Stimulated activated CD4-positive, alpha-beta T cell treated with anti-CD3 and anti-CD28 coated beads, TNF-alpha, amount 100 ng/mL, for 24 hours (primary cell): ENCODE results near the gene RSKR.
"Not testable (repeated sequence)": the region's sequence is repeated elsewhere in the genome, so short reads cannot be mapped to it uniquely, and the experiment has no call there.

Experiments
- DNase-seq, 3 experiments: peaks; one replicate each; pipeline ENCODE4 v3.0.0-alpha.2; 2020; ENCODE audit warnings: low read depth in 3 of 3

RSKR gene

DNA sequence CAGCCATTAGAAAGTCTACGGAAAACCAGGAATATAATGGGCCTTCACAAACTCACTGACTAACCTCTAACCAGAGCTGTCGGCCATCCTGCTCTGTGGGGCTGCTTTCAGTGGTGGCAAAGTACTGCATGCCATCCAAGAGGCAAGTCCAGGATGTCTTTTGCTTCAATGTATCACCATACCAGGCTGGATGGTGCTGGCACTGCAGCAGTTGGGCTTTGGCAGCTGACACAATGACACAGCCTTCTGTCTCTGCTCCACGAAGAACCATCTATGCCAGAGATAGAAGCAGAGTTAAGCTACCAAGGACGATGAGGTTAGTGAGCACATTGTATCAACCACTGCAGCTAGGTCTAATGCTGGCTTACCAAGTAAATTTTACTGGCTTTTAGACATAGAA, 9.7 kb upstream of the RSKR start:
- DNase-seq: no peak

DNA sequence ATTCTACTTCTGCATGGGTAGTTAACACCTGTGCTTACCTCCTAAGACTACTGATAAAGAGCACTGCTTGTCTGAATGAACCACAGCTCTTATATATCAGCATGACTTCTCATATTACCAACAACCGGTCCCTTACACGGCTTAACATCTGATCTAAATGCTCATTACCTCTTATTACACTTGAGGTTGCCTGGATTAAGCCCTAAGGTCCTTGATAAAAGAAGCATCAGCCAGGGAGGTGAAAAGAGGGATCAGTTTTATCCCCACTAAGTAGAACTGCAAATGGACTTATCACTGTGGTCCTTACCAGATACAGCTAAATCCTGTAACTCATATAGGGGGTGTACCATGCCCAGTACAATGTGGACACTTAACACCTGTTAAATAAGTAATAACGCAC, 8.2 kb upstream of the RSKR start:
- DNase-seq: no peak

DNA sequence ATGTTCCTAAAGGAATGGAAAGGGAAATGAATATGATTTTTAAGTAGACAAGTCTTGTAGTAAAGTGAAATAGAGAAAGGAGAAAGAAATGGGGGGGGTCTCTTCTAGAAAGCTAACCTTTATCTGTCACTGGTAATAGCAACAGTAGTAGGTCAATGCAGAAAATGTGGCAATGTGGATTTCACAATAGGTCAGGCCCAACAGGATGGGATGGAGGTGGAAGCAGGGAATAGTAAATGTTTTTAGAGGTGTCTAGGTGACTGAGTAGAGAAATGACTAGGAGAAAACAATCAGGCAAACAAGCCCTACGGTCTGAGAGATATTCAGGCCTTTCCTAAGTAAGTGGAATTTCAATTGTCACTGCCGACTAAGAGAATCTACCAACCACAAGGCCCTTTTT, 6.0 kb upstream of the RSKR start:
- no peak for DNase-seq

- no peak for DNase-seq
These were observed 4.5 kb upstream of the RSKR start for GRCh38 chr17:28618464-28618863.

GRCh38 chr17:28616281-28616680, 2.3 kb upstream of the RSKR start:
- DNase-seq: no peak

DNA sequence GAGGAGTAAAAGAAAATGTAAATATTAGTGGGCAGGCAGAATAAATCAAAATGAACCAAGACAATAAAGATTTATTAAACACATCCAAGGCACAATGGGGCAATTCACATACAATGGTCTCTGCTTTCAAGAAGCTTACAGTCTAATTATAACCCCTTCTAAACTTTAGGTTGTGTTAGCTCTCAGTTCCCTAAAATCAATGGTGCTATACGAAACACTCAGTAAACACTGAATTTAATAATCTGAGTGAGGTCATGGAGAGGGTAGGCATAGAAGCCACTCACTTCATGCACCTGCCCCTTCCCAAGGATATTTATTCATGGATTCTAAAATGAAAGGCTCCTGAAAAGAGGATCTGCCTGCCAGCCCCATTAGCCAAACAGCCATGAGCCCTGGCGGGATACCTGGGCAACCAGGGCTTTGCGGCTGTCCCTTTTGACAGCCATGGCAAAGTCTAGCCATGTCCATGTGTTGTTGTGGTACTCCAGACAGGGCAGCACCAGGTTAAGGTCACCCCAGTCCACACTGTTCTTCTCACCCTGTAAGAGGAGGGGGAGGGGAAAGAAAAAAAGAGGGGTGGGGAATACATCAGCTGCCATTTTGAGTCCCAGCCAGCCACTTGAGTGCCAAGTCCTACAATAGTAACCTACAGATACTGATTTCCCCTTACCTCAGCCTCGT, 1.4 kb upstream of the RSKR start:
- DNase-seq: no peak

- no peak for DNase-seq
These were observed 781 bp downstream of the RSKR start for GRCh38 chr17:28612936-28613872.

DNA sequence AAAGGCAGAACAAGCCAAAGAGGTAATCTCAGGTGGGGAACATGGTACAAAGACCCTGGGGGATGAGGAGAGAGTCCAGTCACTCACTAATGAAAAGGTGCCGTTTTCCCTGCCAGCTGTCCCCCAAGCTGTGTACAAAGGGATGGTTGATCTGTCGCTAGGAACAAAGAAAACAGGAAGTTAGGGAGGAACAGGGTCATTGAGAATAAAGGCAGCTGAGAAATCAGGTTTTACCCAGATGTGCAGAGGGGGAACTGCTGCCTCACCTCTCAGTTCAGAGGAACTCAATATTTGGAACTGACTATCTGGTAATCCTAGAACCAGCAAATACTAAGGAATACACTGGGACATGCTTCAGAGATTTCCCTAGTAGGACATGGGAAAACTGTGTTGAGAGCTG, 1.5 kb downstream of the RSKR start:
- DNase-seq: no peak

DNA sequence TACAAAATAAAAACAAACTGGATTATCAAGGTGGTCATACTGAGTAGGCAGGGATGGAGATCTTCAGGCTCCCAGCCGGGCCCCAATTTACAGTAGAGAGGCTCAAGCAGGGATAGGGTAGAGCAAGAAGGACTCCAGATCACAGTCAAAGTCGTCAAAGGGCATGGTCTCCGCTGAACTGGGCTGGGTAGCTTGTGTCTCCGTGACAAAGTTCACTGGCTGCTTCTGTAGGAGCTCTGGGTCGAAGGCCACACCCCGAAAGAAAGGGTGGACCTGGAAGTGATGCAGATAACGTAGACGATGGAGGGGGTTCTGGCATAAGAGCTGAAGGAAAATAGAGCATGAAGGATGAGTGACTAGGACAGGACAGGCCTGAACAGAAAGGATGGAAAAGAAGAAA, 3.6 kb downstream of the RSKR start:
- DNase-seq: no peak

- not testable (repeated sequence) for DNase-seq
These were observed 10.0 kb downstream of the RSKR start for GRCh38 chr17:28604031-28604430.

DNA sequence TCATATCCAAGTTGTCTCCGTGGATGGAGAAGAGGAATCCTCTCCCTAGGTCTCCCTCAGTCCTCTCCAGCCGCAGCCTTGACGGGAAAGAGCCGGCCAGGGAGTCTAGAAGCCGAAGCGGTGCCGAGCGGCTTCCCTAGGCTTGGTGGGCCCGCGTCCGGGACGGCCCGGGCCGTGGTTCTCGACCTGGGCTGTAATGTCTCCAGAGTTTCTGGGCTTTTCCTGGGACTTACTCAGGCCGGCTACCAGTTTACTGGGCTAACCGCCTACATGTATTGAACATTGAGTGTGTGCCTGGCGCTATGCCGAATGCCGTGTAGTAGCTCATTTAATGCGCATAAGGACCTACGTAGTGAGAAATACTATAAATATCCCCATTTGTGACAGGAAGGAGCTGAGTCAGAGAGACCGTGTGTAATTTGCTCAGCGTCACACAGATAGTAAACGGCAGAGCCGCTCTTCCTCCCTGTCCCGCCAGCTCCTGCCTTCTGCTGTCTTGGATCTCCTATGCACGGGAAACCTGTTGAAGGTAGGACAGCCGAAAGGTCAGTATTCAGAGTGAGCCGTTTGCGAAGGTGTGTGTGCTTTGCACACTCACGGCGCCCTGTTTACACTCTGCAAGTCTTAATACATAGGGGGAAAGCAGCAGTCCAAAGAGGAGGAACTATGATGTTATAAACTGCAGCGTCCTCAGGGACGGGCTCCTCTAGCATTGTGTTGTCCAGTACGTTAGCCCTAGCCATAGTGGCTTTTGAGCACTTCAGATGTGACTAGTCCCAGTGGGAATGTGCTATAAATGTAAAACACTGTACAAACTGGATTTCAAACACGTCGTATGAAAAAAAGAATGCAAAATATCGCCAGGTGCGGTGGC, 14.4 kb downstream of the RSKR start:
- DNase-seq: peak; percentile 25 to 70 (median 53)

DNA sequence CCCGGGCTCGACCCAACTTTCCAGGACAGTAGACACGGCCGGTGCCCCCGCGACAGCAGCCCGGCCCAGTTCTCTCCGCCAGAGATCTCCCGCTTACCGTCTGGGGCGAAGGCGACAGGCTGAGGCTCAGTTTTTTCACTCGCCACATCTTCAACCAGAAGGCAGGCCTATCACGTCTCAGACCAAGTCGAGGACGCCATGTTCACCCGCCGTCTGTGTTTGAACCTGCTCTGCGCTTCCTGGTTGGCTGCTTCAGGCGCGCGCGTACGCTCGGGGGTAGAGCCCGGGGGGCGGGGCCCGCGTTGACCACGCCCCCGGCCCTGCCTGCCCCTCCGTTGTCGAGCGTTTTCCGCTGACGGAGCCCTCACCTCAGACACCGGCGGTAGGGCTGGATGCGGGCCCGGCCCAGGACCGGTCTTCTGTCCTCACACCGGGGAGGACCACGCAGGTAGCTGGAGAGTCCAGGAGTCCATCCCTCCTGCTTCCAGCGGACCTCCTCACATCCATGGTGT, 15.1 kb downstream of the RSKR start, which contains the start of gene SPAG5:
SPAG5 (minus strand) TSS at position 227 of the 512 bp plus-strand sequence; CDS start at position 148, 79 bp downstream.
- peak; percentile 84 to 93 (median 88) for DNase-seq

- no peak for DNase-seq
These were observed 15.6 kb downstream of the RSKR start for GRCh38 chr17:28598389-28598788.

- no peak for DNase-seq
These were observed 16.2 kb downstream of the RSKR start for GRCh38 chr17:28597606-28598383.

DNA sequence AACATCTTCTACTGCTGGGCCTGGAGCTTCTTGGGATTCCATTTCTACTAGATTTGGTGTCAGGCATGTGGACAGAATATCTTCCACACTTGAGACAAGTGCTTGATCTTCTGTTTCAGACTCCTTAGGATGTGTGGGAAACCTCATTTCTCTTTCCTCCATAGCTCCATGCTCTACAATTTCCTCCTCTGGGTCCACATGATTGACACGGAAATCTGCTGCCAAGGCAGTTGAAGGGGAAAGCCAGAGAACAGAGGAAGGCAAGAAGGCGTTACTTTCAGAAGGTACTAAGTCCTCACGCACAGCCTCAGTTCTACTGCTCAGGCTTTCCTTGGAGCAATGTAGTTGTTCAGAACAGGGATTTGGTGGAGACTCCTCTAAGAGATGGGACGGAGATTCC, 21.7 kb downstream of the RSKR start:
- no peak for DNase-seq

GRCh38 chr17:28585851-28586250, 28.1 kb downstream of the RSKR start:
- DNase-seq: no peak

- no peak for DNase-seq
These were observed 29.6 kb downstream of the RSKR start for GRCh38 chr17:28584434-28584833.

- DNase-seq: no peak
These were observed 31.5 kb downstream of the RSKR start for GRCh38 chr17:28582513-28582912.

- no peak for DNase-seq
These were observed 33.0 kb downstream of the RSKR start for GRCh38 chr17:28580959-28581358.

- DNase-seq: no peak
These were observed 34.5 kb downstream of the RSKR start for GRCh38 chr17:28579526-28579925.
